Activated CD4-positive, alpha-beta T cell treated with anti-CD3 and anti-CD28 coated beads, Interleukin-2, amount 50 U/mL, for 1 hour (primary cell): ENCODE data around the gene LRRFIP1.
"Not testable (repeated sequence)": the region's sequence is repeated elsewhere in the genome, so short reads cannot be mapped to it uniquely, and the experiment has no call there.

ENCODE experiments used
- DNase-seq: peaks from one replicate; pipeline ENCODE4 v3.0.0-alpha.2; 2020

LRRFIP1 gene

DNA sequence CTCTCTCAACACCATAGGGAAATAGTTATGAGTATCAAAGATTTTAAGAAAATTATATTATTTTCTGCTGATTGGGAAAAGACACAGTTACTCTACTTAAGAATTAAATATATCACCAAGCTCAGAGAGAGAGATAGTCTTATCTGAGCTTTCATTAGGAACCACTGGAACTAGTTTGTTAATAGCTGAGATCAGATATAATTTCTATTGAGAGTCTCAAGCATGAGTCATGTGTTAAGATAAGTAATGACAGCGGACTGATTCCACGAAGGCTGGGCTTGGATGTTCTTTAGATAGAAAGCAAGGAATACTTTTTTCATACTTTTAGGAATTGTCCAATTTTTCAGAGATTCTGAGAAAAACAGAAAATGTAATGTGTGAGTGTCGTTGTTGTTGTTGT is 126.8 kb downstream of the LRRFIP1 start:
- DNase-seq = no peak

DNA sequence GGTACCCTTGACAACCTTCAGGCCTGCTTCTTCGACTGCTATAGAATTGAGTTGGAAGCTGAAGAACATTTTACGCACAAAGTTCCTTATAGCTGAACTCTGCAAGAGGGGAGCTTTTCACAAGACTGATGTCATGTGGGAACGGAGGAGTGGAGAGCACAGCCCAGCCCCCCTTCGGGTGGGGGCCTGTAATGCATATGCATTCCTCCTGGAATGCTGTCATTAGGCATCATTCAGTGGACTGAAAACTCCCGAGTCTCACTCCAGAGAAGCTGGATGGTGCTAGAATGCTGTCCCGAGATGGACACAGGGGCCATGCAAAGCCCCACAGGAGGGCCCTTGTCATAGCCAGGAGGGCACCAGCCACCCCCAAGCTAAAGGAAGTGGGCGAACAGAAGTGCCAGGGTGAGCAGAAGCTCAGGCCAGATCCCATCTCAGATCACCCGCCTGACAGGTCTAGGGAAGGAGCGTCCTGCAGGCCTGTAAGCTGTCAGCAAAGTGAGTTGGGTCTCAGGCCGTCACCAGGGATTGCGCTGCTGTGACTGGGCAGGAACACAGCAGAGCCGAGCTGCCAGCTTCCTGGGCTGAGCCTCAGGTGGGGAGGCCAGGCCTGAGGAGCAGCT is 127.3 kb downstream of the LRRFIP1 start:
- no peak for DNase-seq

DNA sequence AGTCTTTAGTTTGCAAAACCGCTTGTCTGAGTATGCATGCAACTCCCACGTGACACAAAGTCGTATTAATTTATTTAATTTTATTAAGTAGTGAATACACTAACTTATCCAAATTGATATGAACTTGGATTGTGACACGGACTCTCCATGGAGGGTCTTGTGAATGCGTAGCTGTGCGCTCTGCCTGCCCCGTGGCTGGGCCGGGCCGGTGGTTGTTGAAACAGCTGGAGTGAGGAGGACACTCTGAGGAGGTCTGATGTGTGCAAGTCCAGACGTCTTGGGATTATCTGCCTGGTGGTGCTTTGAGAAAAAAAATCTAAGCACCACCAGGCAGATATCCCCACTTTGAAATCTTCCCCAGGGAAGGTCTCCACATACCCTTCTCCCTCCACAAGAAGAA is 130.2 kb downstream of the LRRFIP1 start:
- no peak for DNase-seq

DNA sequence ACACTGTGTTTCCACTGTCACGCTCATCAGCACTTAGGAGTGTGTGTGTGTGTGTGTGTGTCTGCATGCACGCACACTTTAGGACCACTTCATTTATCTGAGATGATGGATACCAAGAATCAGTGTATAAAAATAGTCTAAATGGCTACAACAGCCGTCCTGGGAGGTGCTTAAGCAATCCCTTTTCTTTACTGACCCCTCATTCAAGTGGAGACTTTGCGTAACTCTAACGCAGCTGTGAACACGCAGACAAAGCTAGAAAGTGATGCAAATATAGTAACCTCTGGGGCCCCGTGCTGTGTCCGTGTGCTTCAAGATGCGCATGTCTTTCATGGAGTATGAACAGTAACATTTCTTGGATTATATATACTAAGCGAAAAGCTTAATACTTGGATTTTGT is 130.8 kb downstream of the LRRFIP1 start:
- DNase-seq = no peak

DNA sequence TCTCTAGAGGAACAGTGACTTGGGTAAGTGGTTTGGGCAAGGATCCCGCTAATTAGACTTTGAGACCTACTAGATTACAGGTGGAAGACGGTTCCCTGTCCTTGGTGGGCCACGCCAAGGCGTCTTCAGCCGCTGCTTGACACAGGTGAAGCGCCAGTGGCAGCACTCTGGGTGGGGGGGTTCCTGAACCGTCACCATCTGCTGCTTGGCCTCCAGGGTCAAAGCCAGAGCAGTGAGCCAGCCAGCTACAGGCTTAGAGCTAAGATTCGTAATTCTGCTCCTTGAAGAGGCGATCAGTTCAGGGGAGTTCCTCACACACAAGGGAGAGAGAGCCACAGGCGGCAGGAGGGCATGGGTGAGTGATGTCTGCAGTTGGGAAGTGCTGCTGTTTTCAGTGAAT is 131.8 kb downstream of the LRRFIP1 start:
- DNase-seq = no peak

DNA sequence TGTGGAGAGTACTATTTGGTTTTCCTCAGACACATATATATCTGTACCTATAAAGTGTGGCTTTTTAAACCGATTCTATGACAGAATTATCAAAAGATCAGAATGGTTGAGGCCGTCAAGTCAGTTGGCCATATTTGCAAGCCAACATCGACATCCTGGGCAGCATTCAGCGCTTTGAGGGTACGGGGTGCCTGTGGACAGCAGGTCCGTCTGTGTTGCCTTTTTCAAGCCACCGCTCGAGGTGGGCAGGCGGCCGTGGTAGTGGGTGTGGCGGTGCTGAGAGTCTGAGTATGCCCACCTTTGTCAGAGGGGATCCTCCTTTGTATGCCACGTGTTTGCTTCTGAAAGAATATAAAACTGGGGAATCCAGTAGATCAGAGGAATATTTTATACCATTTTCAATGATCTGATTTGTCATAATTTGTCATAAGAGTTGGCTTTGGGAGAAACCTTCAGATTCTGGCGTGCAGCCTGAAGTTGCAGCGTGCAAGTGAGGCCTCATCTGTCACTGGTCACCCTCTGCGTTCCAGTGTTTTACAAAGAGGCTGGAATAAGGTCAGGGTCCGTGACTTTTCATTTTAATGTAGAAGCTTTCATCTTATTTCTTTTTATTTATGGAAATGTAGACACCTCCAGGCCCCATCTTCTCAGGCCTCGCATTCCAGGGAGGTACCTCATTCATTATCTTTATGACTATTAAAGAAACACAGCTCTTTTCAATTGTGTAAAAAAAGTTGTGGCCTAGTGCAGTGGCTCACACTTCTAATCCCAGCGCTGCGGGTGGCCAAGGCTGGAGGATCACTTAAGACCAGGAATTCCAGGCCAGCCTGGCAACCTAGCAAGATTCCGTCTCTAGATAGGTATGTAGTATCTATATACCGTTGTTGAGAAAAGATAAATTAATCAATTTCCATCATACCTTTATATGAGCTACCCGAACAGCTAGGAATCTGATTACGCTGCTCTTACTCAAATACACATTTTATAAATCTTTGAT is 133.4 kb downstream of the LRRFIP1 start:
- no peak for DNase-seq

DNA sequence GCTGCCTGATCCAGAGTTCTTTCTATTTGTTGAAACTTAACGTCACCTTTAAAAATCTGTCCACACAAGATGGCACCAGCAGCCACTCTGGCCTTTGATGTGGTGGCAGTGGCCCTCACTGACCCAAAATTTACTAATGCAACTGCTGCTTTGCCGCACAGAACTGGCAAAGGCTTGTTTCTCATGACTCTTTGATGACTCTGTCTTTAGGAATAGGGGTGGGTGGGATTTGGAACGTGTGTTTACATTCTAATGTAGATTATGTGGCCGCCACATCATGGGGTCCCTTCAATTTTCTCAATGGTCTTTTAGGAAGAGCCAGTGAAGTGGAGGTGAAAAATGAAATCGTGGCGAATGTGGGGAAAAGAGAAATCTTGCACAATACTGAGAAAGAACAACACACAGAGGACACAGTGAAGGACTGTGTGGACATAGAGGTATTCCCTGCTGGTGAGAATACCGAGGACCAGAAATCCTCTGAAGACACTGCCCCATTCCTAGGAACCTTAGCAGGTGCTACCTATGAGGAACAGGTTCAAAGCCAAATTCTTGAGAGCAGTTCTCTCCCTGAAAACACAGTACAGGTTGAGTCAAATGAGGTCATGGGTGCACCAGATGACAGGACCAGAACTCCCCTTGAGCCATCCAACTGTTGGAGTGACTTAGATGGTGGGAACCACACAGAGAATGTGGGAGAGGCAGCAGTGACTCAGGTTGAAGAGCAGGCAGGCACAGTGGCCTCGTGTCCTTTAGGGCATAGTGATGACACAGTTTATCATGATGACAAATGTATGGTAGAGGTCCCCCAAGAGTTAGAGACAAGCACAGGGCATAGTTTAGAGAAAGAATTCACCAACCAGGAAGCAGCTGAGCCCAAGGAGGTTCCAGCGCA is 135.2 kb downstream of the LRRFIP1 start:
- not testable (repeated sequence) for DNase-seq

DNA sequence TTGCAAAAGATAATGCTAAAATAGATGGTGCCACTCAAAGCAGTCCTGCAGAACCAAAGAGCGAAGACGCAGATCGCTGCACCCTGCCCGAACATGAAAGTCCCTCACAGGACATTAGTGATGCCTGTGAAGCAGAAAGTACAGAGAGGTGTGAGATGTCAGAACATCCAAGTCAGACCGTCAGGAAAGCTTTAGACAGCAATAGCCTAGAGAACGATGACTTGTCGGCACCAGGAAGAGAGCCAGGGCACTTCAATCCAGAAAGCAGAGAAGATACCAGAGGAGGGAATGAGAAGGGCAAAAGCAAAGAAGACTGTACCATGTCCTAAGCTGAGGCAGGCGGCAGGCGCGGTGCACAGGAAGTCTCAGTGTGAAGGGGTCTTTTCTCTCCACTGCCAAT is 136.4 kb downstream of the LRRFIP1 start:
- no peak for DNase-seq

DNA sequence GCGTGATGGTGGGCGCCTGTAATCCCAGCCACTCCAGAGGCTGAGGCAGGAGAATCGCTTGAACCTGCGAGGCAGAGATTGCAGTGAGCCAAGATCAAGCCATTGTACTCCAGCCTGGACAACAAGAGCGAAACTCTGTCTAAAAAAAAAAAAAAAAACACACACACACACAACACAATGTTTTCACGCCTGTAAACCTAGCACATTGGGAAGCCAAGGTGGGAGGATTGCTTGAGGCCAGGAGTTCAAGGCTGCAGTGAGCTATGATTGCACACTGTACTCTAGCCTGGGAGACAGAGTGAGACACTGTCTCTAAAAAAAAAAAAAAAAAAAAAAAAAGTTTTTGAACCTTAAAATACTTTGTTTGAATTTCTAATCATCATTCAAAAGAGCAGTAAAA is 137.7 kb downstream of the LRRFIP1 start:
- DNase-seq = not testable (repeated sequence)

DNA sequence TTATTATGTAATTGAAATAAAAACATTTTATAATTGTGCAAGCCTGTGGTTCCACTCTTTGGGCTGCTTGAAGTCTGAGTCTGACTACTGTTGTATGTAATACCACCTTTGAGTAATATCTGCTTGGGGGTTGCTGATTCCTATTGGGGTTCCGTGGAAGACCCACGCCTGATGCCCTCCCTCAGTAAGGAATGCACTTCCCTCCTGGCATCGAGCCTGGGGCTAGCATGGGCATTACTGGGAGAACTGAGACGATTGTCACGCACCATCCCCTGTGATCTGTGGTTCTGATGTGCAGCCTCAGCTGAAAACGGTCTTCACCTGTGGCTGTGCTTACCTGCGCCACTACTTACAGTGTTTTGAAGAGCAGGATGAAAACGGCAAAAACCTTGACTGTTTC is 138.5 kb downstream of the LRRFIP1 start:
- no peak for DNase-seq

DNA sequence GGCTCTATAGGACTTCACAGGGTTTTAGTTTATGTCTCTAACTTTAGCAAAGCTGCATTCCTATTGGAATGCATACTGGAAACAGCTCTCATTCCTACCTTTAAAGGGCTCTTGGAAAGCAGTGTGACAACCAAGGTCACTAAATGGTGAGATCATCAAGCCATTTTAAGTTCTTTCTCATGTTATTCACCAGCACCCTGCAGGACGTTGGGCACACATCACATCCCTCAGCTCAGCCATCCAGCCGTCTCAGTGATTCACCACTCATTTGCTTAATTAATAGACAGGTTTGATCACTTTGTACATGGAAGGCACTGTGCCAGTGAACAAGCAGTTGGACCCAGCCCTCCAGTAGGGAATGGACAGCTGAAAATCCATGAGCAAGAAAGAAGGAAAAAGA is 139.0 kb downstream of the LRRFIP1 start:
- DNase-seq = no peak

DNA sequence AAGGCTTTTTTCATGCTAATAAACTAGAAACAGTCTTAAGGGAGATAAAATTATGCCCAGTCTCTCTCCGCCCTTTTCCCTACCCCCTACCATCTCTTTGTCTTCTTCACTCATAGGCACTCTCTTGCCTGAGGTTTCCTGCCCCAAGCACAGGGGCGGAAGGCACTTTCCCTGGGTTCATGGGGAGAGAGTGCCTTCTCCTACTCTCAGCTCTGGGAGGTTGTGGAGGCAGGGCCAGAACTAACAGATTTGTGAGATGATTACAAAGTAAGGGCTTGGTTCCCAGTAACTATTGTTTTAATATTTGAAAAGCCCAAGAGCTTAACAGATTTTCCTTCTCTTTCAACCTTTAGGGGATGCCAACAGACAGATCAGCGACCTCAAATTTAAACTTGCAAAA is 145.1 kb downstream of the LRRFIP1 start:
- no peak for DNase-seq

DNA sequence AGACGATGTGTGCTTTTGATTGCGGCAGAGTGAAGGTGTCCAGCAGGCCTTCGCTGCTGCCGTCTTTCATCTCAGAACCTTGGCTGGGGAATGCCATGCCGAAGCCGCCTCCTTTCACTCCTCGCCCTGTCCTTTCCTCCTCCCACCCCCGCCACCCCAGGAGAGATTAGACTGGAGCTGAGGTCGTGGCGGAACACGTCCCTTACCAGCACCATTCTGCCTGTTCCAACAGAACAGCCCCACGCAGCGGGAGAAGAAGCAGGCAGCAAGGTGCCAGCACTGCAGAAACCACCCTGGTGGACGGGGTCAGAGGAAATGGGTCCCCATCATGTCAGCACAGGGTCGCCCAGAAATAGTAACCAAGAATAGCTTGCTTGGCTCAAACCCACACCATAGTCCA is 146.4 kb downstream of the LRRFIP1 start:
- no peak for DNase-seq

DNA sequence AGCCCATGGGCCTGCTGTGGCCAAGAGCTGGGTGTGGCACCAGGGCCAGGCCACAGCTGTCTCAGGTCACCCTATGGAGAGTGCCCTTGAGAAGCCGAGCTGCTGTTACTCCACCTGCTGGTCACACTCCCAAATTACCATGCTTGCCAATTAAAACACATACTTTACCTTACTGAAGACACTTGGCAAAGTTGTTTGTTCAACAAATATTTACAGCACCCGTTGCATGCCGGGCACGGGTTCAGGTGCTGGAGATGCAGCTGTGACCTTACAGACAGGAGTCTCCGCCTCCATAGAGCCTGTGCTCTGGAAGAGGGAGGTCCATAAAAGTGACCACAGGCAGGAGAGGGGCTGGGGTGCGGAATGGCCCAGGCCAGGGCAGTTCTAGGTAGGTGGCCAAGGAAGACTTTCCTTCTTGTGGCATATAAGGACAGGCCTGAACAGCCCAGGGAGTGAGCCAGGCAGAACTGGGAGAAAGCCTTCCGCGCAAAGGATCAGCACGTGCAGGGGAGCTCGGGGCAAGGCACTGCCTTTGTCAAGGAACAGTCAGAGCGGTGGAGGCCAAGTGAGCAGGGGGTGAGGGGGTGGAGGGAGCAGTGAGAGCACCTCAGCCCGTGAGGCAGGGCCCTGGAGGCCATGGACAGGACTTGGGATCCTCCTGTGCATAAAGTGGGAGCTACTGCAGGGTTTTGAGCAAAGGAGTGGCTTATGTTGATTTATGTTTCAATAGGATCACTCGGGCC is 147.6 kb downstream of the LRRFIP1 start:
- DNase-seq = peak; percentile 36

DNA sequence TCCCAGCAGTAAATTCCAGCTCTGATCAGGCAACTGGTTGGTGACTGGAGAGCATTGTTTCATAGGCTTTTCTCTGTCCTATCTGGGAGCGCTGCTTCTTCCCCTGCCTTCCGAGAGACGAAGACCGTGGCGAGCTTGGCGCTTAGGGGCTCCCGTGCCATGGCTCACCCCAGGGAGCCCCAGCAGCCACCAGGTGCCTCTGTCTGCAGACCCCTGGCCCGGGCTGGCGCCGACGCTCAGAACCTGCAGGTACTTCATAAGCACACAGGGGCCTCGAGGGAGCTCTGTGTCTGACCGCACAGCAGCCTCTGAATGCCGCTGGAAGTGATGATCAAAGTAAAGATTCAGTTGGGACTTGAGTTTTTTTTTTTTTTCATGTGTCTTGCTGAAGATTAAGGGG is 152.1 kb downstream of the LRRFIP1 start:
- no peak for DNase-seq

DNA sequence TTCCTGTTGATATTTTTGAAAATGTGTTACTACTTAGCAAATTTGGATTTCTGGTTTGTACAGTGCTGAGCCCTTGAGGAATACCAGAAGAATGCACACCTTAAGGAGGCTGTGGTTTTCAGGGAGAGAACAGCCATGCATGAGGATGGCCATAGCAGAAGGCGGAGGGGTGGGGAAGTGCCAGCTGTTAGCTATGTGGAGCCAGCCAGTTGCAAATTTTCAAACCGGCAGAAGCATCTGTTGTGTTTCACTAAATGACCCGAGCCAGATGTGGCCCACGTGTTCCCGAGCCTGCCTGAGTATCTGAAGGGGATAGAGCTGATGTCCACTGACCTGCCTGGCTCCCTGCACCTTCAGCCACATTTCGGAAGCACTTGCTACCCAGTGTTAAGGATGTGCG is 154.8 kb downstream of the LRRFIP1 start:
- no peak for DNase-seq

DNA sequence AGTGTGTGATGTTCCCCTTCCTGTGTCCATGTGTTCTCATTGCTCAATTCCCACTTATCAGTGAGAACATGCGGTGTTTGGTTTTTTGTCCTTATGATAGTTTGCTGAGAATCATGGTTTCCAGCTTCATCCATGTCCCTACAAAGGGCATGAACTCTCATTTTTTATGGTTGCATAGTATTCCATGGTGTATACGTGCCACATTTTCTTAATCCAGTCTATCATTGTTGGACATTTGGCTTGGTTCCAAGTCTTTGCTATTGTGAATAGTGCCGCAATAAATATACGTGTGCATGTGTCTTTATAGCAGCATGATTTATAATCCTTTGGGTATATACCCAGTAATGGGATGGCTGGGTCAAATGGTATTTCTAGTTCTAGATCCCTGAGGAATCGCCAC is 156.3 kb downstream of the LRRFIP1 start:
- not testable (repeated sequence) for DNase-seq

DNA sequence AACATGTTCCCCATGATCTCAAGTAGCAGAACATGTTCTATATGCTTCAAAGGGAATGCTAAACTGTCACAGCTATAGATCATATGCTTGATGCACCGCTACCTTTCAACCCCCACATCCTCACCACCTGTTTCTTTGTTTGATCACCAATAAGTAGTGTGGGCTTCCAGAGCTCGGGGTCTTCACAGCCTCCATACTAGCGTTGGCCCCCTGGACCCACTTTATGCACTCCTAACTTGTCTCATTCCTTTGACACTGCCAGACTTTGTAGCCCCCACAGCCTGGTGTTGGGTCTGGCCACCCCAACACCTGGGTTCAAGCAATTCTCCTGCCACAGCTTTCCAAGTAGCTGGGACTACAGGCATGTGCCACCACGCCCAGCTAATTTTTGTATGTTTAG is 159.5 kb downstream of the LRRFIP1 start:
- no peak for DNase-seq

DNA sequence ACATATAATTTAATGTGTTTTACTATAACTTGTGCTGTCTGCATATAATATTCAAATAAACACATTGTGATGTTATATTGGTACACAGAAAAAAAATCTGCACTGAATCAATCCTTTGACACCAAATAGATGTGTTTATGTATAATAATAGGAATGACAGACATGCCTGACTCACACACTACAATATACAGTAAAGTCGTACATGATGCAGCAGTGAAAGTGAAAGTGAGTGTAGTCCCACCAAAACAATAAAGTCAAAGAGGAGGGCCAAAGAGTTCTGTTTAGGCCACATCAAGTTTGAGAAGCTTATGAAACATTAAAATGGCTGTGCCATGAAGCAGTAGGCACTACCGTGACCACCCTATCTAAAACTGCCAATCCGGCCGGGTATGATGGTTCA is 163.0 kb downstream of the LRRFIP1 start:
- no peak for DNase-seq

DNA sequence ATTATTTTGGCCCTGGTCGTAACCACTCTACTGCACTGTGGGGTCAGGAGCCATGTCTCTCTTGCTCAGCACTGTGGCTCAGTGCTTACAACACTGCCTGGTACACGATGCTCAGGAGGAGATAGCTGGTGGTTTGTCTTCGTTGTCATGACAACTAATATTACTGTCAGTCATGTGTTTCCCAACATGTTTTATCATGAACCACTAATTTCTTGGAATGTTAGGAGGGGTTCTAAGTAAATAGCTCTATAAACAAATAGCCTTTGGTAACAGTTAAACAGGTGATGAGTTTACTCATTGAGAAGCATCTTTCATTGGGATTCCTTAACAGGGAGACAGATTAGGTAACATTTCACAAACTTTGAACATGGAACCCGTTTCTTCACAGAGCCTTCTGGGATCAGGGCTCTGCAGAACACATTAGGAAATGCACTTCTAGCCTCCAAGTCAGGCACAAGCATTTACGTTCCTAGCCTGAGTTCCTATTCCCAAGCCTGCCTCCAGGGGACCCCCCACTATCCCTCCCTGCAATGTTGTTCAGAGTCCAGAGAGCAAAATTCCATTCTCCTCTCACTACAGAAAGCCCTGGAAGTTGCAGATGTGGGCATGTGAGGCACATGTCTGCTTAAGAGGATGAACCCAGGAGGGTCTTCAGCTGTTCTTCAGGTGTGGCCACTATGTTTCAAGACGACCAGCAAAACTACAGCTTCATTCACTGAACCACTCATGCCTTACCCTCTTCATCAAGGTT is 164.8 kb downstream of the LRRFIP1 start:
- no peak for DNase-seq

DNA sequence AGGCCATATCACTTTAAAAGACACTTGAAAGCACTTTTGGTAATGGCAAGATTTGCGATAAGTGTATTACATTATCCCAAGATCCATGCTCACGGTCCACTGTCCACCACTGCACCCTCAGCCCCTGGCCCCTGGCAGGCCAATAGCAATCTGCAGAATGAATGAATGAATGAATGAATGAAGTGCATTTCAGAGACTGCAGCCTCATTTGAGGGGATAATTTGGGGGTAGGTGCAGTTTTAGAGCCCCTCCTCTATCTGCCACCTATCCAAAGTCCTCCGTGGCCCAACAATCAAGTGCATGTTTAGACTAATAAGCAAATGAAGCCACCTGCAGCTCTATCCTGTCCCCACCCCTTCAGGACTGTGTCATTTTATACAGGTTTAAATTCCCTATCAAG is 169.9 kb downstream of the LRRFIP1 start:
- no peak for DNase-seq
